Neural progenitor cell (in vitro differentiated cells): ENCODE results near the gene ODR4.

ENCODE experiments used
- CTCF ChIP-seq: fragments of 200-600 bp; sonication (generic); IDR thresholded peaks from 2 replicates; pipeline ENCODE4 v1.5.1; 2017; ENCODE audit warnings: antibody characterized with exemption, mild to moderate bottlenecking
- EZH2 ChIP-seq: fragments of 200-600 bp; sonication (generic); IDR thresholded peaks from 2 replicates; pipeline ENCODE4 v1.6.1; 2017; ENCODE audit warnings: antibody characterized with exemption, mild to moderate bottlenecking, moderate library complexity
- EZH2phosphoT487 ChIP-seq: fragments of 200-600 bp; sonication (generic); IDR thresholded peaks from 2 replicates; pipeline ENCODE4 v1.6.1; 2017; ENCODE audit warnings: antibody characterized with exemption

GRCh38 chr1:186442651-186443375 lies 67.2 kb downstream of the ODR4 start:
- TF ChIP-seq CTCF = no peak
- no peak for TF ChIP-seq EZH2
- TF ChIP-seq EZH2phosphoT487 = no peak
